NCI-H1092 treated with DMSO at 0.1 percent for 48 hours (cell line): ENCODE data around the gene AS3MT.
"Not testable (repeated sequence)": the region's sequence is repeated elsewhere in the genome, so short reads cannot be mapped to it uniquely, and the experiment has no call there.

ENCODE experiments used
- DNase-seq: peaks from one replicate; lab custom pipeline; 2025; lab: John Stamatoyannopoulos, UW

Gene AS3MT

GRCh38 chr10:102855731-102856436 lies 13.4 kb upstream of the AS3MT start:
- DNase-seq: not testable (repeated sequence)

DNA sequence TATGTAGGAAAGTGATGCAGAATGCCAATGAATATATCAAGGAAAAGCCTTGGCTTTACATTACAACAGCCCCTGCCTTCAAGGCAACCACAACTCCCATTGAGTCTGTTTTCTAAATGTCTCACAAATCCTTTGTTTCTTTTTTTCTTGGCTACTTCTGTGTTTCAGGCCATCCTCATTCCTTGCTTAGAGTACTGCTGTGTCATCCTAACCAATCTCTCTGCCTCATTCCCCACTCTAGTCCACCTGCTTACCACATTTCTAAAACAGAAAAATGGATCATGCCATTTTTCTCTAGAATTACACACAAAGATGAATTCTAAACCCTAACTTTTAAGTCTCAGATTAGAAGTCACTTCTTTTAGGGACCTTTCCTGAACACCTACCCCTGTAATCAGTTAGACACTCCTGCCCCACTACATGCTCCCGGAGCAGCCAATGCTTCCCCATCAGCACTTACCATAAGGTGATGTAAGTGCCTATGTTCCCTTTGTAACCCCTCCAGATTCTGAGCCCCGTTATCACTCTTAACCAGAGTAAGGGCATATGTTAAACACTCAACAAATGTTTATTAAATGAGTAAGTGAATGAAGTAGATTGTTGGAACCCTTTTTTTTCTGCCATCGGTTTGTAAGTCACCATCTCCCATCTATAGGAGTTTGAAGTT lies 12.4 kb upstream of the AS3MT start:
- DNase-seq: no peak

GRCh38 chr10:102859911-102860310 lies 9.4 kb upstream of the AS3MT start:
- peak; percentile 44 for DNase-seq

- no peak for DNase-seq
Measured at GRCh38 chr10:102863660-102864059, 5.6 kb upstream of the AS3MT start.

- DNase-seq: no peak
Measured at GRCh38 chr10:102865620-102866019, 3.6 kb upstream of the AS3MT start.

DNA sequence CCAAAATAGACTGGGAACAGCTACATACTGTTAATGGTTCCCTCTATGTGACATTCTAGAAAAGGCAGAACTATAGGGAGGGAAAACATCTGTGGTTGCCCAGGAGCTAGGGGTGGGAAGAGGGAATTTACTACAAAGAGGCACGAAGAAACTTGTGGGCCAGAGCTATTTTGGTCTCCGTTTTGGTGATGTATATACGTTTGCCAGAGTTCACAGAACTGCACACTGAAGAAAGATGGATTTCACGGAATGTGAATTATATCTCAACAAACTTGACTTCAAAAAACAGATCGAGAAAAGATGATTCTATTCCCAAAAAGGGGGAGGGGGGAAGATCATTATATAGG lies 386 bp upstream of the AS3MT start:
- no peak for DNase-seq

DNA sequence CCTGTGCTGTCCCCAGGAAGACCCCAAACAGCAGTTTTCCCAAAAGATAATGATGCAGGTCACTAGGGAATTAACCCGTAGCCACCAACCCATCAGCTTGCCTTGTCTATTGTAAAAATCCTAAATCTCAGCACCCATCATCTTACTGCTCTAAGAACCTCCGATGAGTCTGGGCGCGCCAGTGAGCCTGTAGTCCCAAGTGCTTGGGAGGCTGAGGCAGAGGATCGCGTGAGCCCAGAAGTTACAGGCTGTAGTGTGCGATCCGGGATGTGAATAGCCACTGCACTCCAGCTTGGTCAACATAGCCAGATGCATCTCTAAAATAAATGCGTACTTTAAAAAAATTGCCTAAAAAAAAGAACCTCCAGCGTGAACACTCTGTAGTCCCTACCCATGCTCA lies 951 bp downstream of the AS3MT start:
- no peak for DNase-seq

GRCh38 chr10:102872163-102872562 lies 2.9 kb downstream of the AS3MT start:
- no peak for DNase-seq

DNA sequence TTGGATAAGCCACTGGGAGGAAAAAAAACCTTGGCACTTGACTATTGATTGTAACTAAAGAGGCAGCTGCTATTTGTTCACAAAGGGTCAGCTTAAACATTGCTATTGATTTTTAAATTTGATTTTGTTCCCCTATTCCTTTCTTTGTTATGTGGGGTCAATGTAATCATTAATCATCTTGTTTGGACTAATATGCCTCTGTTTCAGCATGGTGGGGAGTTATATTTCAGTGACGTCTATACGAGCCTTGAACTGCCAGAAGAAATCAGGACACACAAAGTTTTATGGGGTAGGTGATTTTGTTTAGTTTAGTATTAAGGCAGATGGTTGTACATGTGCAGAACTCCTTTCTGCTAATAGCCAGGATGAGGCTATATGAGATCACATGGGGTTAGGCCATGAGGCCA lies 7.5 kb downstream of the AS3MT start:
- no peak for DNase-seq

DNA sequence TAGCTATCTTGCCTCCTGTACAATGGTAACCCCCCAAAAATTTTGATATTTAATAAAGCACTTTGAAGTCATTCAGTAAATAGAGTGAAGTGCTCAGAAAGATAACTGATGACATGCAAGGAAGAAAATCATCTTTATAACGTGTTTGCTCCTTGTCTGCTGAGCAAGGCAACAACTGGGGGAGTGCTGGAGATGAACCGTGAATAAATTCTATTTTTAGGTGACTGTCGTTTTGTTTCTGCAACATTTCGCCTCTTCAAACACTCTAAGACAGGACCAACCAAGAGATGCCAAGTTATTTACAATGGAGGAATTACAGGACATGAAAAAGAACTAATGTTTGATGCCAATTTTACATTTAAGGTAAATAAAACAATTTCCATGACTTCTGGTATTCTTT lies 9.4 kb downstream of the AS3MT start:
- no peak for DNase-seq

GRCh38 chr10:102880256-102880655 lies 11.0 kb downstream of the AS3MT start:
- no peak for DNase-seq

- DNase-seq: no peak
Measured at GRCh38 chr10:102888048-102888447, 18.8 kb downstream of the AS3MT start.

- no peak for DNase-seq
Measured at GRCh38 chr10:102894466-102895213, 25.4 kb downstream of the AS3MT start.

GRCh38 chr10:102900006-102900405 lies 30.7 kb downstream of the AS3MT start:
- no peak for DNase-seq

GRCh38 chr10:102904346-102904745 lies 35.1 kb downstream of the AS3MT start:
- no peak for DNase-seq

- DNase-seq: no peak
Measured at GRCh38 chr10:102906507-102906906, 37.2 kb downstream of the AS3MT start.

DNA sequence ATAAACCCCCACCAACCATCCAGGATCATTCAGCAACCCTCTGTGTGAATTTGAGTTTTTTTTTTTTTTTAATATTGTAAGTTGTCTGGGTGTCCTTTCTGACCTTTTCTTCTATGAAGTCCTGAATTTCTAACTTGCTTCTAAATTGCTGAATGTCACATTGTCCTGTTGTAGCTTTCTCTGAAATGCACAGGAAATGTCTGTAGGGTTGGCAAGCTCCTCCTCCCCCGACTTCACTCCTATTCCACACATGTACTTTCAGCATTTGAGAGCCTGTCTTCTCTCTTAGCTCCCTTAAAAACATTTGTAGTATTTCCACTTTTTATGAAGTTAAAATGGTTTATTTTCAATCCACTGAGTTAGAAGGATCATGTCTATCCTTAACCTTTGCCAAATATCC lies 45.5 kb downstream of the AS3MT start:
- no peak for DNase-seq

GRCh38 chr10:102916173-102916572 lies 46.9 kb downstream of the AS3MT start:
- DNase-seq: no peak

DNA sequence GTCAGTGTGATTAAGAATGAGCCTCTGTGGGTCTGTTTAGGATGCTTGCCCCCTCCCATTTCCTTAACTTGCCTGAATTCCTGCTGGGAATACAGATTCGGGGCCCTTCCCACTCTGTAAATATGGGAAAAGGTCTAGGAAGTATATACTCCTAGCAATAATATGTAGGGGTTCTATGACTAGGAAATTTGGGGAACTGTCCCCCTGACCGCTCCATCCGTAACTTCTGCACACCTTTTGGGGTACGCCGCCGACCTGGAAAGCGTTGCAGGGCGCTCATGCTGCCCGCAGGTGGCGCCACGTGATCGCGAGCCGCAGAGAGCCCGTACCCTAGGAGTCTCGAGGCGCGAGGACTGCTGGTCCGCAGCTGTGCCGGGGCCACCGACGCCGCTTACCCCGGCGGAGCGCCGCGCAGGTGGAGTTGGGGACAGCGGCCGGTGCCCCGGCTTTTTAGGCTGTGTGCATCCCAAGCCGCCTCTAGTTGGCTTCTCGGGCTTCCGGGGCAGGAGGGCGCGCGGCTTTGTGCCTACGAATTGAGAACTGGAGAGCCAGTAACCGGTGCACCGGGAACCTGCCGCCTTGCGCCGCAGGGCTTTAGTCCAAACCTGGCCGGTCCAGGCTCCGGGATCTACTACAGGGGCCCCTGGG lies 48.2 kb downstream of the AS3MT start:
- DNase-seq: peak; percentile 59

DNA sequence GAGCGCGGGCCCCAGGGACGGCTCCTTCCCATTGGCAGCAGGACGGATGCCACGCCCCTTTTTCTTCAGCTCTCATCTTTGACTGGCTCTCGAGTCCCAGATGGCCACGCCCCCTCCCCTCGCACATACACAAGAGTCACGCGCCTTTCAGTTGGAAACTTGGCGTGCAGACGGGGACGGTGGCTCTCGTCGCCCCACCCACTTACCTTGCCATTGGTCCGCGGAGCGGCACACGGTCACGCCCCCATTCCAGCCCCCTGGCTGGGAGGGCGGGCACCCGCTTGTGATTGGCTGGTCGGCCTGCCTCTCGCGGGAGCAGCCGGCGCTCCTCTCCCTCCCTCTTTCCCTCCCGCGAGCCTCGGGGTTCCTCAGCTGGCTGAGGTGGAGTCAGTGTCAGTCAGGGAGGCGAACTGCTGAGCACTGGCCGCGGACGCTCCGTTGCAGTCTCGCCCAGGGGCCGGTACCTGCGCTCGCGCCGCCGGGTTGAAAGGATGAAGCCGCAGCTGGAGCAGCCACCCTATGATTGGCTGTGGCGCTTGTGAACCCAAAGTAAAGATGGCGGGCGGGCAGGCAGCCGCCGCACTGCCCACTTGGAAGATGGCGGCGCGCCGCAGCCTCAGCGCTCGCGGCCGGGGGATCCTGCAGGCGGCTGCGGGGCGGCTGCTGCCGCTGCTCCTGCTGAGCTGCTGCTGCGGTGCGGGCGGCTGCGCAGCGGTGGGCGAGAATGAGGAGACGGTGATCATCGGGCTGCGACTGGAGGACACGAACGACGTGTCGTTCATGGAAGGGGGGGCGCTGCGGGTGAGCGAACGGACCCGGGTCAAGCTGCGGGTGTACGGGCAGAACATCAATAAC lies 48.9 kb downstream of the AS3MT start, which contains the start of gene CNNM2:
CNNM2 (plus strand) TSS at position 333 of the 855 bp plus-strand sequence; CDS start at position 520, 187 bp downstream.
- peak; percentile 96 for DNase-seq

DNA sequence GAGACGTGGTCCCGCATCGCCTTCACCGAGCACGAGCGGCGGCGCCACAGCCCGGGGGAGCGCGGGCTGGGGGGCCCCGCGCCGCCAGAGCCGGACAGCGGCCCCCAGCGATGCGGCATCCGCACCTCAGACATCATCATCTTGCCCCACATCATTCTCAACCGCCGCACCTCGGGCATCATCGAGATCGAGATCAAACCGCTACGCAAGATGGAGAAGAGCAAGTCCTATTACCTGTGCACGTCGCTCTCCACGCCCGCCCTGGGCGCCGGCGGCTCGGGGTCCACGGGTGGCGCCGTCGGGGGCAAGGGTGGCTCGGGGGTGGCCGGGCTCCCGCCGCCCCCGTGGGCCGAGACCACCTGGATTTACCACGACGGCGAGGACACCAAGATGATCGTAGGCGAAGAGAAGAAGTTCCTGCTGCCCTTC lies 49.6 kb downstream of the AS3MT start:
- peak; percentile 45 for DNase-seq
